Skin of body (tissue), 2 donors: ENCODE results near the gene ARMH3. TPM values are rescaled to one million over a fixed set of nuclear protein-coding genes. Genes with fewer than 3 reads are reported as not detected.

Experiments used
- DNase-seq: peaks from one replicate; lab custom pipeline; 2025; lab: John Stamatoyannopoulos, UW
- total RNA-seq: library from RNA; depleted of rRNA; stranded (reverse); fragments of >200 nt; gene quantifications from one replicate; pipeline ENCODE4 v1.2.3, GENCODE V29; 2014

Gene ARMH3
- total RNA-seq, 1 donor from 2014 or later: 16.6 TPM

DNA sequence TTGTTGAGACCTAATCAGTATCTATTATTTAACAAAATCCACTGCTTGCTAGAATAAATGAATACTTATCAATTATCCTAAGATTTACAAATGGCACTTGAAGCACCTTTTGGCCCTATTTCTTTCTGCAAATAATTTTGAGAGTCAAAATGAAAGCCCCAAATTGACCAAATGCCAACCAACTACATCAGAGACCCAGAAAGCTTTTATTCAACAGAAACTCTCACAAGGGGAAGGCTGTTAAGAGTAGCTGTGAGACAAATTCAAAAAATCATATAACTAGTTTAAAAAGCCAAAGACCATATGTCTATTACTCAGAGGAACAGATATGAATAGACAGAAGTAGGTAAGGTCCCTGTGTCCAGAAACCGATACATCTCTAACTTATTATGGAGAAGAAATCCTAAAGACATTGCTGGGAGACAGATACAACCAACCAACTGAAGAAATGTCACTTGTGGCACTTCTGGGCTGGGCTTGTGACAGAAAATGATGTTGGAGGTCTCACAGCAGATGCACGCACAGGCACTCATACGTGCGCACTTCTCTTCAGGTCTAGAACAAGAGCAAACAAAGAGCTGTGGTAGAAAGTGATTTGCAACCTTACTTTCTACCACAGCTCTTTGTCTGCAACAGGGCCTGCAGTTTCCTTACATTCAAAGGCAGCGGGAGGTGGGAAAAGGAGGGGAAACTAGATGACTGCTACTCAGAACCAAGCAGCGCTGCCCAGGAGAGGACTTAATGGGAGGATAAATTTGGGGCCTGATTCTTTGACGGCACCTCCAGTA lies 153.7 kb downstream of the ARMH3 start:
- no peak for DNase-seq

DNA sequence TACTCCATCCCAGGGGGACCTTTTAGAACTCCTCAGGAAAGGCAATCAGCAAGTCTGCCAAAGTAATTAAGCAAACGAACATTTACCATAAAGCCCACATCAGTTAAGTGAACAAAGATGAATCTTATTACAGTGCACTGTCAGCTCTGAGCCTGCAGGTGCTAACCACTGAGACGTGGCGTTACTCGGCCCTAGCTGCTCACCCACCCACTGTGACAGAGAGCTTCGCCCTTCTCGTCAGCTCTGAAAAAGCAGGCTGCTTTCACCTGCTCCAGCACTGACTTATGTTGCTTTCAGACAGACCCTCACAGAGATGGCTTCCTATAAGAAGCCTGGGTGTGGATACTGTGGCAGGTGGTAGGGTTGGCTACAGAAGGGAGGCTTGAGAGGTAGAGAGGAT lies 154.6 kb downstream of the ARMH3 start:
- no peak for DNase-seq

DNA sequence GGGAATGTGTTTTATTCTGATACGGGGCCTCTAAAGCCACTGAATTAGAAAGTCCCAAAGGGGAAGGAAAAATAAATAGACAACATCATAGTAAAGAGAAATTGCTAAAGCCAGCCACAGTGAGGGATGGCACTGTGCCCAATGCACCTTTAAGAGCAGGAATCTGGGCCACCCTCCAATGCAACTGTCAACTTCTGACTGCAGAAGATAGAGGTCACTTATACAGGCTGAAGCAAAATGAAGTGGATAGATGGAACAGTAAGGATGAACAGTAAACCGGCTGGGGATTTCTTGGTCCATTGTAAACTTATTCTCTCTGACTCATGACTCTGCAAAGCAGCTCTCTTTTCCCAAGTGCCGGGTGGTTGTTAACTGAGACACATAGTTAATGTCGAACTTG lies 158.3 kb downstream of the ARMH3 start:
- no peak for DNase-seq

DNA sequence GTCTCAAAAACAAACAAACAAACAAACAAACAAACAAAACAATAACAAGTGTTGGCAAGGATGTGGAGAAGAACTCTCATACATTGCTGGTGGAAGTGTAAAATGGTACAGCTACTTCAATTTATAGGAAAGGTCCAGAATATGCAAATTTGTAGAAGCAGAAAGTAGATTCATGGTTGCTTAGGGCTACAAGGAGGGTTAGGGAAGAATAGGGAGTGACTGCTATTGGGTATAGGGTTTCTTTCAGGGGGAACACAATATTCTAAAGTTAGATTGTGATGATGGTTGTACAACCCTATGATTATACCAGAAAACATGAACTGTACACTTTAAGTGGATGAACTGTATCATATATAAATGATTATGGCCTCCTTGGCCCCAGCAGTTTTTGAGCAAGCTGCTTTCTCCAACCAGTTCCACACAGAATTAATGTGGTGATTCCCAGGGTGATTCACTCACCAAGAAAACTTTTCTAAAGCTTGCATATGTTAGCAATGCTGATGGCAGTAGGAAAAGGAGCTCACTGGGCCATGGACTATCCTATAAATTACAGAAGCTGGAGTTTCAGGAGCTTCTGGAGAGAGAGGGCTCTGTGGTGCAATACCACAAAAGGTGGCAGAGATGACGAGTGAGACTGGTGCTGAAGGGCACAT lies 159.6 kb downstream of the ARMH3 start:
- no peak for DNase-seq

DNA sequence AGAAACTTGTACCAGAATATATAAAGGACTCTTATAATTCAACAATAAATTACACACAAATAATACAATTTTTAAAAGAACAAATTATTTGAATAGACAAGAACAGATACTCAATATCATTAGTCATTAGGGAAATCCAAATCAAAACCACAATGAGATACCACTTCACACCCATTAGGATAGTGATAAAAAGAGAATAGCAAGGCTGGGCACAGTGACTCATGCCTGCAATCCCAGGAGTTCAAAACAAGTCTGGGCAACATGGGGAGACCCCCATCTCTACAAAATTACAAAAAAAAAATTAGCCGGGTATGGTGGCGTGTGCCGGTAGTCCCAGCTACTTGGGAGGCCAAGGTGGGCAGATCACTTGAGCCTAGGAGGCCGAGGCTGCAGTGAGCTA lies 160.2 kb downstream of the ARMH3 start:
- DNase-seq: no peak

DNA sequence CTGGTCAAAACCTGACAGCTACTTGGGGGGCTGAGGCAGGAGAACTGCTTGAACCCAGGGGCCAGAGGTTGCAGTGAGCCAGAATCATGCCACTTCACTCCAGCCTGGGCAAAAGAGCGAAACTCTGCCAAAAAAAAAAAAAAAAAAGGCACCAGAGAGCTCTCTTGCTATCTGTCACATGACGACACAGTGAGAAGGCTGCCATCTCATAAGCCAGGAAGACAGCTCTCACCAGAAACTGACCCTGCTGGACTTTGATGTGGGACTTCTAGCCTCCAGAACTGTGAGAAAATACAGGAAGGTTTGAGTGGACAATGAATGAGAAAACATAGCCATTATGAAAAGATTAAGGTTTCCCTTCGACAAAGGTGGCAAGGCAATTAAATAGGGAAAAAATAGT lies 161.2 kb downstream of the ARMH3 start:
- DNase-seq: no peak

GRCh38 chr10:101894266-101894665 lies 161.7 kb downstream of the ARMH3 start:
- no peak for DNase-seq

DNA sequence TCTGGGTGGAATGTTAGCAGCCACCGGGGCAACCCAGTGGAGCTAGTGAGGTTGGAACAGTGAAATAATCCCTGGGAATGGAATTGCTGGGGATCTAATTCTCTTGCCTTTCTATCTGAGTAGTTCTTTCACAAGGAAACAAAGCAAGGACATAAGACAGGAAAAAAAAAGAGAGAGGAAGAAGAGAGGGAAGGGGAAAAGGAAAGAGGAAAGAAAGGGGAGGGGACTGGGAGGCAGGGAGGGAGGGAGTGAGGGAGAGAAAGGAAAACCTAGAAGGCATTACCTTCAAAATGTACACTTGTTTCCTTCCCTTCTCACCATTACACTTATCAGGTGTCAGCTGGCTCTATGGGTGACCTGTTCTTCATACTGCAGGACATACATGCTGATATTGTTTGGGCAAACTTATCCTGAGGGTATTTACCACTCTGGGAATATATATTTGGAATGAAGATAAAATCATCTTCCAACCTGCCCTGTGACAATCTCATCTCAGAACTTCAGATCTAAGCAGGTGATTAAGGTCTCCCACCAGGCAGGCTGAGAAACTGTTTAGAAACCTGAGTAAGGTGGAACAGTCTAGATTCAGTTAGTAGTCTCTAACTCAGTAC lies 162.4 kb downstream of the ARMH3 start:
- no peak for DNase-seq

GRCh38 chr10:101892782-101893391 lies 163.1 kb downstream of the ARMH3 start:
- DNase-seq: no peak

DNA sequence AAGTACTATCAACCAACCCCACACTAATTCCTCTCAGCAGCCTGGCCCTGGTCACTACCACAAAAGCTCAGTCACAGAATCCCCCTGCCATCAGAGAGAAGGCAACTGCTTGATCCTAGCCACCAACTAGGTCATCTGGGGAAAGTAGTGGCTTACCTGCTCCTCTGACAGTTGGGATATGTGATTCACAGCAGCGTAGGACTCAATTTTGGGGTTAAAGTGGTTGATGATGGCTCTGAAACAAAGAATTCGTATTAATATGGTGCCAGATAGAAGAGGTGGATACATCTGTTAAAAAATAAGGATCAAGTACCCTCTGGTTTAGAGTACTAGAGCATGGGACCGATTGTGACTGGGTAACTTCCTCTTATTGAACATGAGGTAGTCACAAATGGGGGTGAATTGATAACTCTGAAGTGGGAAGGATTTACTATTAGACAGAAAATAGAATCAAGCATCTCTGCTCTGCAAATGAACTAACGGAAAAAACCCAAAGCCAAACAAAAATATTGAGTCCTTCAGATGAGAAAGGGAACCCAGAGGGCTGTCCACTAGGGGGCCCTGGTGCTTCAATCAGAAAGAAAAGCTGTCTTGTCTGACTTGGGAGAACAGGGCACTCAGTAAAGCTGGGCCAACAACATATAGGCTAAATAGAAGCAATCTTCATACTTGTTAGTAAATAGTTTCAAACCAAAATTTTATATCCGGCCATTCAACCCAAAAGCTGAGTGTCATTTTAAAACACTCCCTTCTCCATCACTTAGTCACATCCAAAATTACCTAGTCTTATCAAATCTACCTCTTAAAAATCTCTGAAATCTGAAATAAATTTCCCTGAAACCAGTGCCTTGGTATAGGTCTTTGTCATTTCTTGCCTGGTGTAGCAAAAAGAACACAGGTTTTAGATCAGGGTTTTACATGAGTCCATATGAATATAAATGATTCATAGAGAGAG lies 166.4 kb downstream of the ARMH3 start:
- DNase-seq: peak; percentile 49

DNA sequence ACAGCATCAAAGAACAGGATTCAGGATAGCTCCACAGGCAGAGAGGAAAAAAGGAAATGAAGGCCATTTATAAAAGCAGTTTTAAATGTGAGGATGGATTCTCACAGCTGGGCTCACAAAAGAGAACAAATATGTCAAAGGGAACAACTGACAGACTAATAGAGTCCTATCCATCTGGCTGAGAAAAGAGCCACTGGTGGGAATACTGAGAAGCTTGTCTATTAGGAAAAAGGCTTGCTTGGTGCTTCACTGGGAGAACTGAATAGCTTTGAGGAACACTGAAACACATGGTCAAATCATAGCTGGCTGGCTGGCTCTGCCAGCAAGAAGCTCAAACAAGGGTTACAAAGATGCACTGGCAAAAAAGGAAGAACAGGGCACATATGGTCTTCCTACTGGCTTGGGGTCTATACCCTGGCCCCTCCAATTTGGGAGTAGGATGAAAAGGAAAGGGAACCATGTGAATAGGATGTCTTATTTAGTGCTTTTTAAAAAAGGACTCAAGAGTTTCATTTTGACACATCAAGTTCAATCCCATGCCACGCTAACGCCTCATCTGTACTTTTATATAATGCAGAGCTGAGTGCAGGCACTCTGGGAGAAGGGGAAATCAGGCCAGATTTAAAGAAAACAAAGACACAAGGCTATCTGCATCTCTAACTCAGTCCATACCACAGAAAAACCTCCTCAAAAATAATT lies 167.6 kb downstream of the ARMH3 start:
- DNase-seq: no peak

GRCh38 chr10:101887775-101888174 lies 168.2 kb downstream of the ARMH3 start:
- DNase-seq: no peak

DNA sequence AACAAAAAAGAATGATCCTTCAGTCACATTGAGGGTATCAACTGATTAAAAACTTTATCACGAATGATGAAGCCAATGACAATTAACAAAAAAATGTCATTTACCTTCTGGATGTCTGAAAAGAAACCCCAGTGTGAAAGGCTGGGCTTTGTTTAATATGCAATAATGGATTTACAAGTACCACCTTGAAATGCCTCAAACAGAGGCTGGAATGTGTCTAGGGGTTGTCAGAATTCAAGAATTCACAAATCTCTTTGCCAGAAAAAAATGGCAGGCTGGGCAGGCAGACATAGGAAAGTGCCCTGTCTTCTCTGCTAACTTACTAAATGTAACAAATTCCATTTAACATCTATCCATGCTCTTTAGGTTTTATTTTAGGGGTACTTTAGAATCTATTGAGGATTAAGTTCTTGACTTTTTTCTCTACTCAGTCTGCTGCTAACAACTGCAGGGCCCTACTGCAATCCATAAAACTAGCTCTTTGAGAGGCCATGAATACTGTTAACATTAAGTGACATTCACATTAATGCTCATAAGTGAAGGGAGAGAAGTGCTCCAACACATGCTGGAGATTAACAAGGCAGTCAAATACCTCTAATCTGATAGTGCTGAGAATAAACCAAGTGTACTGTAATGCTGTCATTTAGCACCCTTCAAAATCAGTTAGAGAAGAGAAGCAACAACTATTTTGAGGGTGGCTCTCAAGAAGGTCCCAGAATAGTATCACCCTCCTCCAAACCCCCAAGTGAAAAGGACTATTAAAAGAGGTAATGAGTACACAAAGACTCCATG lies 169.3 kb downstream of the ARMH3 start:
- DNase-seq: no peak

GRCh38 chr10:101881036-101881774 lies 174.8 kb downstream of the ARMH3 start:
- DNase-seq: no peak

DNA sequence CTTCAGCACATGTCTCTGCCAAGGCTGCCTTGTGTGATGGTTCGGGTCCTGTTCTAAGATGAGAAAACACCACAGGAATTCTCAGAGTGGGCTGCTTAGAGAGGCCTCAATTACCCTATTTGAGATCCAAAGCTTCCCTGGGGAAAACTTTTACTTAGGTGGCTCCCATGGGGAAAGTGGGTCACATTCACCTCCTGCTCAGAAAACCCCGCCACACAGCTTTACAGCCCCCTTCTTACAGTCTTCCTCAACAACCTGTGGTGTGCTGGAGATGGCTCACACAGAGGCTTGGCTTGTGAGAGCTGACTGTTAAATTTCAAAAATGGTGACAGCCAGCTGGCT lies 175.8 kb downstream of the ARMH3 start:
- no peak for DNase-seq

- DNase-seq: no peak
Observed at GRCh38 chr10:101879456-101880231, 176.3 kb downstream of the ARMH3 start.

GRCh38 chr10:101878869-101879268 lies 177.1 kb downstream of the ARMH3 start:
- DNase-seq: no peak

DNA sequence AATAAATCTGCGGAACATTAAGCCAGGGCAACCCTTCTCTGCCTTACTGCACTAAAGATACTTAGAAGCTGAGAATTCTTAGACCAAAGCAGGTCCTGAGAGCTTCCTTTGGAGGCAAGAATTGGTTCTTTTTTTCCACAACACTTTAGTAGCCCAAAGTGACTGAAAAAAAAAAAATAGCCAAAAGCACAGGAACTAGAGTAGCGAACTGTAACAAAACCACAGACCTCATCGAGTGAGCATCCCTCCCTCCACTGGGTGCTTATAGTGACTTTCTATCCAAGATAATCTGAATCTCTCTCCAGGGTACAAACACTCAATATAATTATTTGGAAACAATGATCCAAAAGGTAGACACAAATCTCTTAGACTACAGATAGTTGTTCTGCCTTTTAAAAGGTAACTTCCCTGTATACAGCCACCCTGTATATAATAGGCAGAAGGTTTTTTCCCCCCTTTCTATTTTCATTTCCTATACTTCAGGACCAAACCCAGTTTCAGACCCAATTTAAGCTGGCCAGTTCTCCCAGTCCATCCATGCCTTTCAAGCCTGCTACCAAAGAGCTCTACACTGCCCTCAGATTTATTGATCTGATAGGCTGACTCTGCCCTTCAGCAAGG lies 180.8 kb downstream of the ARMH3 start:
- no peak for DNase-seq
